Right ventricle myocardium inferior (tissue), 1 donor: ENCODE measurements around the gene THSD4. TPM values are rescaled to one million over a fixed set of nuclear protein-coding genes. Genes with fewer than 3 reads are reported as not detected.

Experiments
- ATAC-seq: fragments of 200-7000 bp; cut with Tn5 transposase; one replicate; pipeline ENCODE4 v1.9.1; 2020; ENCODE audit warnings: mild to moderate bottlenecking, moderate library complexity
- DNase-seq: peaks from one replicate; pipeline ENCODE4 v3.0.0; 2021; ENCODE audit errors: missing footprints
- intact Hi-C: fragments of 100-400 bp; cut with DNase I; formaldehyde crosslinking; loops from one replicate; pipeline ENCODE4 v1.11.0; 2022
- total RNA-seq: library from RNA; stranded (reverse); fragmentation: NEBNext Ultra II Directional; extraction: Animal tissue kit (Norgen Biotek cat#: 25700); gene quantifications from one replicate; pipeline ENCODE4 v1.2.1, GENCODE V29; 2021
- donor health status: DM: no; HTN: yes; CAD: no; lungs with severe emphysema.

Gene THSD4
- total RNA-seq, 1 donor from 2014 or later = 73.1 TPM

- intact Hi-C loops = no loop called here
- DNase-seq = no peak
- ATAC-seq = no peak
Measured at GRCh38 chr15:71224024-71224423, 108.8 kb downstream of the THSD4 start.

- DNase-seq = no peak
- intact Hi-C loops = no loop called here
- no peak for ATAC-seq
Measured at GRCh38 chr15:71225851-71226250, 110.6 kb downstream of the THSD4 start.

GRCh38 chr15:71226536-71227455 is 111.5 kb downstream of the THSD4 start:
- ATAC-seq (no peak), DNase-seq (no peak)
- intact Hi-C loops = no loop called here

DNA sequence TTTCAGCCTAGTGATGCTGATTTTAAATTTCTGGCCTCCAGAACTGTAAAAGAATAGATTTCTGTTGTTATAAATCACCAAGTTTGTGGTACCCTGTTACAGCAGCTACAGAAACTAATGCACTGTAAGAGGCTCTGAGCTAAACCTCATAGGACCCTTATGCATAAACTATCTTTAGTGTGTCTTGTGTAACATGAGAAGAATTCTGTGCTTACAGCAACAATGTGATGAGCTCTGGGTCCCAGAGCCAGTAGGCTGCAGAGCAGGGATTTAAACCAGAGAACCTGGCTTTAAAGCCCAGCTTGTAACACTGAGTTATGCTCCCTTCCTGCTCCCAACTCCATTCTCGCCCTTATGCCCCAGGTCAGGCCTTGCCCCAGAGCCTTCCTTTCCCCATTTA is 113.1 kb downstream of the THSD4 start:
- no peak for ATAC-seq

GRCh38 chr15:71230303-71230702 is 115.0 kb downstream of the THSD4 start:
- intact Hi-C loops = loop anchor here (10.0 kb wide), 1 partner anchor 204 kb away; no protein-coding TSS in a partner anchor
- DNase-seq (no peak), ATAC-seq (no peak)

More for the DNA sequence above, 113.1 kb downstream of the THSD4 start:
- intact Hi-C loops = no loop called here
- no peak for DNase-seq

- DNase-seq = no peak
- no peak for ATAC-seq
- intact Hi-C loops = loop anchor here (10.0 kb wide), 1 partner anchor 203 kb away; no protein-coding TSS in a partner anchor
Measured at GRCh38 chr15:71231758-71232157, 116.5 kb downstream of the THSD4 start.

DNA sequence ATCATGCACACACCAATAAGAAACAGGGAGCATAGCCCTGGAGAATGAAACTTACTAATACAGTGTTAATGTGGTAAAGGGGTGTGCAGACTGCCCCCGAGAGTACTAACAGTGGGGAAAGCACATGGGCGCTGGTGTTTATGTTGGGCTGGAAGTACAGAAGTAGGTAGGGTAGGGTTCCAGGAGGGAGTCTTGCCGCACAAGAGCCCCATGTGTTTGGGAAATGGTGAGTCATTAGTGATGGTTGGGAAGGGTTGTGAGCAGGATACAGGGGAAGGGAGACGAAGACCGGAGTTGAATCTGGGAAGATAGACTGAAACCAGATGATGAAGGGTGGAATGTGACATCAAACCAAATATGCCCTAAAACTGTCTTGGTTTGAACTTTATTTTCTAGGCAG is 117.1 kb downstream of the THSD4 start:
- no peak for ATAC-seq
- no peak for DNase-seq
- intact Hi-C loops = loop anchor here (10.0 kb wide), 1 partner anchor 202 kb away; no protein-coding TSS in a partner anchor

- ATAC-seq = peak; percentile 92
- intact Hi-C loops = loop anchor here (5.0 to 10.0 kb wide), 2 partner anchors 120 to 197 kb away; partner anchors contain the start of gene THSD4
- DNase-seq = peak; percentile 89
Measured at GRCh38 chr15:71237456-71238188, 122.4 kb downstream of the THSD4 start.

- DNase-seq (no peak), ATAC-seq (no peak)
- intact Hi-C loops = loop anchor here (5.0 to 10.0 kb wide), 2 partner anchors 122 to 196 kb away; partner anchors contain the start of gene THSD4
Measured at GRCh38 chr15:71238926-71239325, 123.7 kb downstream of the THSD4 start.

DNA sequence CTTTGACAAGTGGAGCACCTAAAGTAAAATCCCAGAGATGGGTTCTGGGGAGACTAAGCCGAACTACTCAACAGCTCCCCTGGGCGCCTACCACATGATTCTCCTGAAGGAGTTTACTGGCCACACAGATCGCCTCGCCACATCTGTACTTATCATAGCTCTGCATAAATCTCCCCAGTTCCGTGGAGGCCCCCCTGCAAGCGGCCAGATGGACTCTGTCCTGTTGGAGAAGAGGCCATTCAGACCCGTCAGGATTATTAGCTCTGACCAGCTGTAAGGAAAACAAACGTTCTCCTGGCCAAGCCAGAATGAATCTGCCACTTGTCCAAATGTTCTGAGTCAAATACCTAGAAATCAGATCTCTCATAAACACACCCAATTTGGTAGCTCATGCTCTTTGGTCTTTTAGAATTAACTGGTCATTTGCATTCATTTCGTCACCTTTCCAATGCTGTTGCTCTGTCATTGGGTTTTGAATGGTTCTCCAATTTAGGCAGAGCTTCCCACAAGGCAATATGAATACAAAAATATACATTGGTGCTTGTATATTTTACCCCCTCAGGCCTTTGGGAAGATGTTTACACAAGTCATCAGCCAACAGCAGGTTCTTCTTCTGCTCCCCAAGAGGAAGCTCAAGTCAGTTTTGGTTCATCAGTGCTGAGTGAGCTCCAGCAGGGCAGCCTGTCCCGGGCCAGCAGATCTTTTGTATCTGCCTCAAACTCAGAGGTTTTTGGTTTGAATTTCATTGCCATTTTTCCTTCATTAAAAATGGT is 124.5 kb downstream of the THSD4 start:
- intact Hi-C loops = loop anchor here (5.0 to 10.0 kb wide), 2 partner anchors 122 to 195 kb away; partner anchors contain the start of gene THSD4
- ATAC-seq (no peak), DNase-seq (no peak)

GRCh38 chr15:71242292-71242691 is 127.0 kb downstream of the THSD4 start:
- no peak for ATAC-seq
- intact Hi-C loops = no loop called here
- DNase-seq = no peak

DNA sequence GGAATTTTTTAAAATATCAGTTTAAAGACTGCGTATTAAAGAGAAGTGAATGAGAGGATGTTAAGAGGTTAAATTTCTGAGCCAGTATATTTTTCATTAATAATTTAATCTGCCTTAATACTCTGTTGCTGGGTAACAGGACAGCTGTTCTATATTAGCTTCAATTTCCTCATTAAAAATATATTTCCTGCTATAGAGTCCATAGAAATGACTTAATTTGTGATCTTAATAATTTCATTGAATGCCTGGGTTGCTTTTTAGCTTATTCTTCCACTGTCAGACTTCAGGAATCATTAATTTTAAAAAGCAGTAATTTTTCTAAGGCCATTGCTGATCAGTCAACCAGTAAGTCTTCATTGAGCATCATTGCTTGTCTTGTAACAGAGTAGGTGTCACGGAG is 129.0 kb downstream of the THSD4 start:
- no peak for ATAC-seq
- DNase-seq = no peak
- intact Hi-C loops = no loop called here

DNA sequence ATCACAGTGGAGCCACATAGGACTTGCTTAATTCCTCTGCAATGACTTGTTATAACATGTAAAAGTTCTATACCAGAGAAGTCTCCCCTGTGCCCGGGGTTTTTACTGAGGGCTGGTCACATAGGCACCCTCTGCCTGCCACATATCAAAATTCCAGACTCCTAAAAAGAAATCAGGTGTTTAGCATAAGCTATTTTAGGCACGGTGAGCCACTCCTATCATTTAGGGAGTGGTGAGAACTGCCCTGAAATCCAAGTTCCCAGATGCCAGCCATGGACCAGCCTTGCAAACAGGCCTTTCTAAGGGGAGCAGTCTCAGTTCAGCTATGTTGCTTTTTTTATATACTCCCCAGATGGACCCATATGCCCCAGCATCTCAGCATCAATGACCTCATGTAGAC is 130.3 kb downstream of the THSD4 start:
- intact Hi-C loops = no loop called here
- DNase-seq (no peak), ATAC-seq (peak; percentile 56)

DNA sequence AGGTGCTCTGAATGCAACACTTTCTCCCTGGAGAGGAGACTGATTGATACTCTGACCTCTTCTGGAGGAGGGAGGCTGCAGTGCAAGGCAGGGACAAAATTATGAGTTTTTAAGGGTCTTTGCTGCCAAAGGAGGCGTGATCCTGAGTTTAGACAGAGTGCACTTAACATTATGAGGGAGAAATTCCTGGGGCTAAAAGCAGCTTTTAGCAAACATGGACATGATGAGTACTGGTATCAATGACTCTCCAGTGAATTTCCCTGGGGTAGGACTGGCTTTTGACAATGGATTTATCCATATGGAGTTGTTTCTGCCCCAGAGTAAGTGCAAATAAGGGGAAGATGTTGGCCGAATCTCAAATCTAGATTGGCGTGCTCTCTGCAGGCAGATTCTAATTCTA is 133.1 kb downstream of the THSD4 start:
- intact Hi-C loops = no loop called here
- ATAC-seq (no peak), DNase-seq (no peak)

- intact Hi-C loops = no loop called here
- DNase-seq (no peak), ATAC-seq (no peak)
Measured at GRCh38 chr15:71249986-71250385, 134.7 kb downstream of the THSD4 start.

- intact Hi-C loops = no loop called here
- DNase-seq = no peak
- peak; percentile 12 for ATAC-seq
Measured at GRCh38 chr15:71250936-71251583, 135.8 kb downstream of the THSD4 start.

DNA sequence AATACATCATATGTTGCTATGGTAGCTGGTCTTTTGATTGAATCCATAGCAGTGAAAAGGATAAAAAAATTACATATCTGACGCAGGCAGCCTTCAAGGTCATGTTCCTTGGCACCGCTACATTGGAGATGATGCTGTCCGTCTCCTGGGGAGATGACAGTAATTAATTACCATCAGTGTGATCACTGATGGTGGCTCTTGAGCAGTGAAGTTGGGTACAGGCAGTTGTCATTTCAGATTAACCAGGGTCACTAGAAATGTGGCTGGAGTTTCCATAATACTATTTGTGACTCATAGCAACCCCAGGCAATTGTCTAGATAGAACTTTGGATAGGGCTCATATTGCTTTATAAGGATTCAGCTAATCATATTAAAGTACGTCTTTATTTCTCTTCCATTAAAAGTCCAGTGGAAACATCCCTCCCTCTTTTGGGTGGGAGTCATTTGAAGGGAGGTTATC is 136.3 kb downstream of the THSD4 start:
- intact Hi-C loops = no loop called here
- ATAC-seq = peak; percentile 6
- no peak for DNase-seq

- DNase-seq (no peak), ATAC-seq (no peak)
- intact Hi-C loops = no loop called here
Measured at GRCh38 chr15:71252044-71252739, 136.9 kb downstream of the THSD4 start.
